ENCODE results near the gene N4BP2L2. TPM values are rescaled to one million over a fixed set of nuclear protein-coding genes. Genes with fewer than 3 reads are reported as not detected.

N4BP2L2 gene
- polyA plus RNA-seq, 1 donor from 2014 or later: 317 TPM

GRCh38 chr13:32549788-32550187, 11.2 kb upstream of the N4BP2L2 start:
- Histone ChIP-seq H3K27ac (ENCODE audit: low read length) (no peak overlapping the region), H3K27me3 (ENCODE audit: insufficient read depth, low read depth, low read length) (no peaks in the 10 kb centered on the region), H4K20me1 (ENCODE audit: insufficient read depth) (no peaks in the 10 kb centered on the region), H2AFZ (ENCODE audit: low read depth, low read length) (no peak overlapping the region), H3K4me3 (ENCODE audit: low read length) (no peak overlapping the region), H3F3A (ENCODE audit: insufficient read depth, low read length, poor library complexity, severe bottlenecking) (no peaks in the 10 kb centered on the region), H3K79me2 (replicated peaks; ENCODE audit: insufficient read depth, low read length) (no peaks in the 10 kb centered on the region), H3K9ac (ENCODE audit: low read length) (no peak overlapping the region), H3K36me3 (ENCODE audit: insufficient read depth, low read length) (no peaks in the 10 kb centered on the region), H3K4me2 (ENCODE audit: low read length) (no peak overlapping the region), H3K9me2 (ENCODE audit: insufficient read depth, low read length) (no peaks in the 10 kb centered on the region), H3K9me3 (ENCODE audit: low read length) (no peaks in the 10 kb centered on the region)
- TF ChIP-seq MXI1 (conservative IDR thresholded peaks at IDR 0.05; ENCODE audit: poor library complexity, severe bottlenecking): no peak
- no peak for TF ChIP-seq REST (IDR thresholded peaks at IDR 0.05; ENCODE audit: borderline replicate concordance)
- no peak for TF ChIP-seq TAF1 (IDR thresholded peaks at IDR 0.05; ENCODE audit: low read depth)
- no peak for TF ChIP-seq EZH2 (IDR thresholded peaks at IDR 0.05; ENCODE audit: borderline replicate concordance, insufficient read depth, low read length, poor library complexity, severe bottlenecking)
- no peak for TF ChIP-seq RAD21 (conservative IDR thresholded peaks at IDR 0.05)
- no peak for TF ChIP-seq EP300 (conservative IDR thresholded peaks at IDR 0.05; ENCODE audit: poor library complexity, severe bottlenecking)
- no peak for TF ChIP-seq POLR2AphosphoS5 (IDR thresholded peaks at IDR 0.05)

GRCh38 chr13:32548837-32549236, 10.2 kb upstream of the N4BP2L2 start:
- Histone ChIP-seq H3F3A (ENCODE audit: insufficient read depth, low read length, poor library complexity, severe bottlenecking) (no peaks in the 10 kb centered on the region), H4K20me1 (ENCODE audit: insufficient read depth) (no peaks in the 10 kb centered on the region), H3K9me3 (ENCODE audit: low read length) (no peaks in the 10 kb centered on the region), H3K9me2 (ENCODE audit: insufficient read depth, low read length) (no peaks in the 10 kb centered on the region), H3K4me2 (ENCODE audit: low read length) (no peak overlapping the region), H3K79me2 (replicated peaks; ENCODE audit: insufficient read depth, low read length) (no peaks in the 10 kb centered on the region), H2AFZ (ENCODE audit: low read depth, low read length) (no peak overlapping the region), H3K27ac (ENCODE audit: low read length) (no peak overlapping the region), H3K9ac (ENCODE audit: low read length) (no peak overlapping the region), H3K27me3 (ENCODE audit: insufficient read depth, low read depth, low read length) (no peaks in the 10 kb centered on the region), H3K36me3 (ENCODE audit: insufficient read depth, low read length) (no peaks in the 10 kb centered on the region), H3K4me3 (ENCODE audit: low read length) (no peak overlapping the region)
- TF ChIP-seq EZH2 (IDR thresholded peaks at IDR 0.05; ENCODE audit: borderline replicate concordance, insufficient read depth, low read length, poor library complexity, severe bottlenecking) (no peak), SMC3 (conservative IDR thresholded peaks at IDR 0.05; ENCODE audit: poor library complexity) (no peak), REST (IDR thresholded peaks at IDR 0.05; ENCODE audit: borderline replicate concordance) (no peak), TAF1 (IDR thresholded peaks at IDR 0.05; ENCODE audit: low read depth) (no peak), POLR2AphosphoS5 (IDR thresholded peaks at IDR 0.05) (no peak), MXI1 (conservative IDR thresholded peaks at IDR 0.05; ENCODE audit: poor library complexity, severe bottlenecking) (no peak), EP300 (conservative IDR thresholded peaks at IDR 0.05; ENCODE audit: poor library complexity, severe bottlenecking) (no peak), CTCF (IDR thresholded peaks at IDR 0.05; ENCODE audit: poor library complexity, severe bottlenecking) (no peak)

Data from neural cell (in vitro differentiated cells).